ENCODE data around the gene PXDN.
"Not testable (repeated sequence)": the region's sequence is repeated elsewhere in the genome, so short reads cannot be mapped to it uniquely, and the experiment has no call there.

Gene PXDN

GRCh38 chr2:1682181-1682440, 62.2 kb downstream of the PXDN start:
- no peaks in the 10 kb centered on the region for H3K9me3 ChIP-seq
- H3K4me3 ChIP-seq (ENCODE audit: low read depth in 1 of 2, low read length in 1 of 2): no peak overlapping the region
- TF ChIP-seq CTCF (IDR thresholded peaks at IDR 0.05): no peak
- no peaks in the 10 kb centered on the region for H3K4me1 ChIP-seq (ENCODE audit: control insufficient read depth in 1 of 2, insufficient read depth in 1 of 2, low read depth in 1 of 2, low read length in 1 of 2)
- H3K27ac ChIP-seq: no peak overlapping the region
- no peaks in the 10 kb centered on the region for H3K27me3 ChIP-seq
- H3K36me3 ChIP-seq: no peaks in the 10 kb centered on the region

- no peaks in the 10 kb centered on the region for H3K9me3 ChIP-seq
- H3K4me3 ChIP-seq (ENCODE audit: low read depth in 1 of 2, low read length in 1 of 2): no peak overlapping the region
- no peaks in the 10 kb centered on the region for H3K36me3 ChIP-seq
- no peak overlapping the region for H3K27ac ChIP-seq
- no peaks in the 10 kb centered on the region for H3K27me3 ChIP-seq
- no peaks in the 10 kb centered on the region for H3K4me1 ChIP-seq (ENCODE audit: control insufficient read depth in 1 of 2, insufficient read depth in 1 of 2, low read depth in 1 of 2, low read length in 1 of 2)
- no peak for TF ChIP-seq CTCF (IDR thresholded peaks at IDR 0.05)
Measured at GRCh38 chr2:1681323-1682180, 62.8 kb downstream of the PXDN start.

GRCh38 chr2:1681017-1681318, 63.3 kb downstream of the PXDN start:
- no peaks in the 10 kb centered on the region for H3K36me3 ChIP-seq
- no peak for TF ChIP-seq CTCF (IDR thresholded peaks at IDR 0.05)
- H3K4me1 ChIP-seq (ENCODE audit: control insufficient read depth in 1 of 2, insufficient read depth in 1 of 2, low read depth in 1 of 2, low read length in 1 of 2): no peaks in the 10 kb centered on the region
- no peaks in the 10 kb centered on the region for H3K27me3 ChIP-seq
- H3K27ac ChIP-seq: no peak overlapping the region
- no peak overlapping the region for H3K4me3 ChIP-seq (ENCODE audit: low read depth in 1 of 2, low read length in 1 of 2)
- no peaks in the 10 kb centered on the region for H3K9me3 ChIP-seq

GRCh38 chr2:1680222-1681016, 63.9 kb downstream of the PXDN start:
- Histone ChIP-seq H3K4me1 (ENCODE audit: control insufficient read depth in 1 of 2, insufficient read depth in 1 of 2, low read depth in 1 of 2, low read length in 1 of 2) (no peaks in the 10 kb centered on the region), H3K27ac (no peak overlapping the region), H3K9me3 (no peaks in the 10 kb centered on the region), H3K36me3 (no peaks in the 10 kb centered on the region), H3K4me3 (ENCODE audit: low read depth in 1 of 2, low read length in 1 of 2) (no peak overlapping the region), H3K27me3 (no peaks in the 10 kb centered on the region)
- TF ChIP-seq CTCF (IDR thresholded peaks at IDR 0.05): no peak

DNA sequence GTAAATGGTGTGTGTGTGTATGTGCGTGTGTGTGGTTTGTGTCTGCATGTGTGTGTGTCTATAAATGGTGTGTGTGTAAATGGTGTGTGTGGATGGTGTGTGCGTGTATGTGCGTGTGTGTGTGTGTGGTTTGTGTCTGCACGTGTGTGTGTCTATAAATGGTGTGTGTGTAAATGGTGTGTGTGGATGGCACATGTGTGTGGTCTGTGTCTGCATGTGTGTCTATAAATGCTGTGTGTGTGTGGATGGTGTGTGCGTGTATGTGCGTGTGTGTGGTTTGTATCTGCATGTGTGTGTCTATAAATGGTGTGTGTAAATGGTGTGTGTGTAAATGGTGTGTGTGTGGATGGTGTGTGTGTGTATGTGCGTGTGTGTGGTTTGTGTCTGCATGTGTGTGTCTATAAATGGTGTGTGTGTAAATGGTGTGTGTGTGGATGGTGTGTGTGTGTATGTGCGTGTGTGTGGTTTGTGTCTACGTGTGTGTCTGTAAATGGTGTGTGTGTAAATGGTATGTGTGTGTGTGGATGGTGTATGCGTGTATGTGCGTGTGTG, 64.8 kb downstream of the PXDN start:
- H3K27ac ChIP-seq; H3K4me1 ChIP-seq (ENCODE audit: control insufficient read depth in 1 of 2, insufficient read depth in 1 of 2, low read depth in 1 of 2, low read length in 1 of 2); H3K36me3 ChIP-seq; H3K27me3 ChIP-seq; H3K4me3 ChIP-seq (ENCODE audit: low read depth in 1 of 2, low read length in 1 of 2); H3K9me3 ChIP-seq: not testable (repeated sequence)

DNA sequence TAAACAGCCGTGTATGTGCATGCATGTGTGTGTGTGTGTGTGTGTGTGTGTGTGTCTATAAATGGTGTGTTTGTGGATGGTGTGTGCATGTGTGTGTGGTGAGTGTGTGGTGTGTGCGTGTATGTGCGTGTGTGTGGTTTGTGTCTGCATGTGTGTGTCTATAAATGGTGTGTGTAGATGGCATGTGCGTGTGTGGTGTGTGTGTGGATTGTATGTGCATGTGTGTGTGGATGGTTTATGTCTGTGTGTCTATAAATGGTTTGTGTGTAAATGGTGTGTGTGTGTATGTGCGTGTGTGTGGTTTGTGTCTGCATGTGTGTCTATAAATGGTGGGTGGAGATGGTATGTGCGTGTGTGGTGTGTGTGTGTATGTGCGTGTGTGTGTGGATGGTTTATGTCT, 65.2 kb downstream of the PXDN start:
- H3K27me3 ChIP-seq; H3K4me3 ChIP-seq (ENCODE audit: low read depth in 1 of 2, low read length in 1 of 2); H3K36me3 ChIP-seq; H3K9me3 ChIP-seq; H3K27ac ChIP-seq; H3K4me1 ChIP-seq (ENCODE audit: control insufficient read depth in 1 of 2, insufficient read depth in 1 of 2, low read depth in 1 of 2, low read length in 1 of 2): not testable (repeated sequence)

All from neutrophil (primary cell).